K562 (cell line): Measurements from ENCODE around the gene PRSS53. TPM values are rescaled to one million over a fixed set of nuclear protein-coding genes. Genes with fewer than 3 reads are reported as not detected.

Experiments used
- EP400 ChIP-seq: fragments of 450-650 bp; IDR thresholded peaks from 2 replicates; pipeline ENCODE4 v1.6.1; 2017; ENCODE audit warnings: antibody characterized with exemption, mild to moderate bottlenecking, moderate library complexity
- FIP1L1 ChIP-seq: fragments of 200-400 bp; formaldehyde crosslinking; IDR thresholded peaks from 2 replicates; pipeline ENCODE4 v1.6.1; 2018; ENCODE audit warnings: mild to moderate bottlenecking, low read depth, low read length; ENCODE audit not compliant: poor library complexity, severe bottlenecking
- FOXM1 ChIP-seq, 2 experiments: fragments of 450-650 bp in 1 of 2; sonication (generic) in 1 of 2; formaldehyde crosslinking in 1 of 2; IDR thresholded peaks; 2 replicates each; pipeline versions ENCODE4 v1.6.1 to v1.9.0; 2017 to 2022; ENCODE audit warnings: low read depth in 2 of 2, mild to moderate bottlenecking in 2 of 2, missing genetic modification reagents in 1 of 2, moderate library complexity in 1 of 2
- GABPB1 ChIP-seq: sonication (generic); formaldehyde crosslinking; IDR thresholded peaks from 2 replicates; pipeline ENCODE4 v1.8.0; 2022; ENCODE audit warnings: mild to moderate bottlenecking, missing genetic modification reagents
- GATA2 ChIP-seq: sonication (generic); formaldehyde crosslinking; IDR thresholded peaks from 2 replicates; pipeline ENCODE4 v1.4.0; 2020; ENCODE audit warnings: mild to moderate bottlenecking, missing genetic modification reagents
- GTF3C2 ChIP-seq: IDR thresholded peaks from 3 replicates; pipeline ENCODE4 v1.6.1; 2011; ENCODE audit warnings: borderline replicate concordance, mild to moderate bottlenecking, moderate library complexity; ENCODE audit not compliant: insufficient read length; ENCODE audit errors: extremely low read depth
- HLTF ChIP-seq: fragments of 450-650 bp; IDR thresholded peaks from 2 replicates; pipeline ENCODE4 v1.6.1; 2016
- KLF1 ChIP-seq: fragments of 450-650 bp; IDR thresholded peaks from 2 replicates; pipeline ENCODE4 v1.6.1; 2016; ENCODE audit warnings: missing genetic modification characterization, missing compliant biosample characterization
- MCM2 ChIP-seq: fragments of 450-650 bp; IDR thresholded peaks from 2 replicates; pipeline ENCODE4 v1.6.1; 2017; ENCODE audit warnings: low read depth, mild to moderate bottlenecking
- NFYB ChIP-seq: IDR thresholded peaks from 2 replicates; pipeline ENCODE4 v1.6.1; 2011; ENCODE audit warnings: mild to moderate bottlenecking, moderate library complexity; ENCODE audit not compliant: insufficient read length; ENCODE audit errors: extremely low read depth
- POLR3A ChIP-seq: IDR thresholded peaks from 2 replicates; pipeline ENCODE4 v1.6.1; 2011; ENCODE audit warnings: borderline replicate concordance, mild to moderate bottlenecking, moderate library complexity; ENCODE audit not compliant: insufficient read length, insufficient read depth; ENCODE audit errors: extremely low read depth
- PRPF4 ChIP-seq: fragments of 200-400 bp; formaldehyde crosslinking; IDR thresholded peaks from one replicate; pipeline ENCODE4 v1.6.1; 2017; ENCODE audit warnings: low read length, low read depth, mild to moderate bottlenecking; ENCODE audit not compliant: insufficient read depth, poor library complexity, severe bottlenecking
- PTTG1 ChIP-seq: fragments of 450-650 bp; IDR thresholded peaks from 2 replicates; pipeline ENCODE4 v1.6.1; 2016; ENCODE audit warnings: low read depth, mild to moderate bottlenecking, missing genetic modification characterization, missing compliant biosample characterization
- RNF219 ChIP-seq: fragments of 250-450 bp; sonication (Bioruptor Pico); IDR thresholded peaks from 2 replicates; pipeline ENCODE4 v1.5.0; 2022; ENCODE audit warnings: mild to moderate bottlenecking
- SMAD2 ChIP-seq: fragments of 150-350 bp; IDR thresholded peaks from 2 replicates; pipeline ENCODE4 v1.6.1; 2014; ENCODE audit warnings: low read depth, mild to moderate bottlenecking, low read length
- TCFL5 ChIP-seq: fragments of 250-450 bp; sonication (Bioruptor Pico); conservative IDR thresholded peaks from 2 replicates; pipeline ENCODE4 v1.6.1; 2021; ENCODE audit warnings: mild to moderate bottlenecking, moderate library complexity, matching md5 sums
- TOE1 ChIP-seq, 2 experiments: fragments of 450-650 bp in 1 of 2; sonication (generic) in 1 of 2; formaldehyde crosslinking in 1 of 2; IDR thresholded peaks; 2 replicates each; pipeline versions ENCODE4 v1.7.1 to v1.8.0; 2016 to 2022; ENCODE audit warnings: borderline replicate concordance in 2 of 2, mild to moderate bottlenecking in 2 of 2, antibody characterized with exemption in 1 of 2, inconsistent platforms in 1 of 2, low read depth in 1 of 2, missing genetic modification reagents in 1 of 2, moderate library complexity in 1 of 2
- WHSC1 ChIP-seq: IDR thresholded peaks from one replicate; pipeline ENCODE4 v1.6.1; 2012; ENCODE audit warnings: low read length, control low read depth, inconsistent platforms
- XRCC3 ChIP-seq: fragments of 450-650 bp; IDR thresholded peaks from 2 replicates; pipeline ENCODE4 v1.6.1; 2017; ENCODE audit warnings: mild to moderate bottlenecking, moderate library complexity
- ZNF124 ChIP-seq: sonication (generic); formaldehyde crosslinking; IDR thresholded peaks from 2 replicates; pipeline ENCODE4 v1.8.1; 2022; ENCODE audit warnings: missing genetic modification reagents
- ZNF217 ChIP-seq: sonication (generic); formaldehyde crosslinking; IDR thresholded peaks from 2 replicates; pipeline ENCODE4 v1.8.0; 2022; ENCODE audit warnings: mild to moderate bottlenecking, missing genetic modification reagents
- ZNF75A ChIP-seq: fragments of 450-650 bp; formaldehyde crosslinking; IDR thresholded peaks from 2 replicates; pipeline ENCODE4 v1.4.0; 2020; ENCODE audit warnings: mild to moderate bottlenecking
- polyA plus RNA-seq, 8 experiments: library from polyadenylated mRNA; depleted of rRNA in 4 of 8; stranded (reverse) in 5 of 8; unstranded in 3 of 8; fragments of >200 nt; fragmentation: Nextera tagmentation in 2 of 8; fragmentation: Illumina TruSeq in 1 of 8; extraction: Ambion mirVana in 2 of 8; extraction: Trizol in 1 of 8; gene quantifications; 2 replicates each; pipeline versions ENCODE4 v1.2.1 to v1.2.3, GENCODE V29; 2011 to 2014; ENCODE audit warnings: inconsistent platforms in 1 of 8, missing spikeins in 1 of 8
- total RNA-seq, 7 experiments: library from RNA; depleted of rRNA in 6 of 7; stranded (reverse); fragments of >200 nt in 6 of 7; fragmentation: Illumina TruSeq in 2 of 7; extraction: Trizol in 2 of 7; gene quantifications; 2 replicates each; pipeline versions ENCODE4 v1.2.1 to v1.2.3, GENCODE V29; 2011 to 2021; ENCODE audit warnings: low replicate concordance in 1 of 7
- TF ChIP-seq, protein P1 (sequence below): fragments of 450-650 bp; formaldehyde crosslinking; IDR thresholded peaks from 2 replicates; pipeline ENCODE4 v1.4.0; 2020; ENCODE audit warnings: mild to moderate bottlenecking, moderate library complexity

Gene PRSS53
- total and polyA plus RNA-seq, 9 of the 15 experiments (the other 6 are each of a cell fraction or from before 2014, with no cell fraction given), result 0.40 to 1.9 (median 0.78) TPM; not detected in 2

DNA sequence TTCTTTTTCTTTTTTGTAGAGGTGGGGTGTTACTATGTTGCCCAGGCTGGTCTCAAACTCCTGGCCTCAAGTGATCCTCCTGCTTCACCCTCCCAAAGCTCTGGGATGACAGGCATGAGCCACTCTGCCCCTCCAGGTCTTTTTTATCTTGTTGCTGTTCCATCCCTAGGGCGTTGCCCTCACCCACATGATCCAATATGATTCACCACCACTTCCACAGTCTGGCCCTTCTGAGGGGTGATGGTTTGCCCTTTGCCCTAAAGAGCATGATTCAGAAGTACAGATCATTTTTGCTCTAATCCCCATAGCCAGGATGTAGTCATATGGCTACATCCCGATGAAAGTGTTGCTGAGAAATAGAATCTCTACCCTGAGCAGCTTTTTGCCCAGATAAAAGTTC, 36.6 kb downstream of the PRSS53 start (continued):
- TF ChIP-seq PTTG1 (tag) (no peak), WHSC1 (no peak), ZNF217 (CRISPR knock-in tag) (no peak), ZNF75A (no peak), XRCC3 (no peak), EP400 (no peak), RNF219 (no peak), KLF1 (0 out of 2 replicates have a peak, but pooled peaks have one; percentile 36), TOE1 (IDR thresholded peaks at IDR 0.05; ENCODE audit: borderline replicate concordance) (peak; percentile 21; the same call in 1 of the 2 replicates), TOE1 (CRISPR knock-in tag; IDR thresholded peaks at IDR 0.05; ENCODE audit: borderline replicate concordance, low read depth) (no peak), SMAD2 (no peak), POLR3A (no peak), FIP1L1 (no peak), NFYB (no peak), ZNF124 (no peak), HLTF (no peak), GTF3C2 (no peak), TCFL5 (no peak), GATA2 (CRISPR knock-in tag) (no peak), PRPF4 (no peak), FOXM1 (IDR thresholded peaks at IDR 0.05; ENCODE audit: low read depth) (no peak), FOXM1 (CRISPR knock-in tag; IDR thresholded peaks at IDR 0.05; ENCODE audit: low read depth) (no peak), GABPB1 (CRISPR knock-in tag) (no peak), MCM2 (no peak)
- TF ChIP-seq, protein P1, sequence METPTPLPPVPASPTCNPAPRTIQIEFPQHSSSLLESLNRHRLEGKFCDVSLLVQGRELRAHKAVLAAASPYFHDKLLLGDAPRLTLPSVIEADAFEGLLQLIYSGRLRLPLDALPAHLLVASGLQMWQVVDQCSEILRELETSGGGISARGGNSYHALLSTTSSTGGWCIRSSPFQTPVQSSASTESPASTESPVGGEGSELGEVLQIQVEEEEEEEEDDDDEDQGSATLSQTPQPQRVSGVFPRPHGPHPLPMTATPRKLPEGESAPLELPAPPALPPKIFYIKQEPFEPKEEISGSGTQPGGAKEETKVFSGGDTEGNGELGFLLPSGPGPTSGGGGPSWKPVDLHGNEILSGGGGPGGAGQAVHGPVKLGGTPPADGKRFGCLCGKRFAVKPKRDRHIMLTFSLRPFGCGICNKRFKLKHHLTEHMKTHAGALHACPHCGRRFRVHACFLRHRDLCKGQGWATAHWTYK, result no peak
